Lower leg skin (tissue), 3 donors: ENCODE measurements around the gene SIGLEC11.

Experiments
- POLR2A ChIP-seq, 2 donors: fragments of 450-650 bp; IDR thresholded peaks; one replicate each; pipeline ENCODE4 v1.6.1; 2016 to 2017; ENCODE audit warnings: antibody characterized with exemption in 2 of 2, mild to moderate bottlenecking in 1 of 2, moderate library complexity in 1 of 2
- TF ChIP-seq, protein P1 (sequence below), 3 donors: fragments of 450-650 bp; IDR thresholded peaks; one replicate each; pipeline ENCODE4 v1.5.1; 2016; ENCODE audit warnings: antibody characterized with exemption in 3 of 3, mild to moderate bottlenecking in 3 of 3, moderate library complexity in 2 of 3

DNA sequence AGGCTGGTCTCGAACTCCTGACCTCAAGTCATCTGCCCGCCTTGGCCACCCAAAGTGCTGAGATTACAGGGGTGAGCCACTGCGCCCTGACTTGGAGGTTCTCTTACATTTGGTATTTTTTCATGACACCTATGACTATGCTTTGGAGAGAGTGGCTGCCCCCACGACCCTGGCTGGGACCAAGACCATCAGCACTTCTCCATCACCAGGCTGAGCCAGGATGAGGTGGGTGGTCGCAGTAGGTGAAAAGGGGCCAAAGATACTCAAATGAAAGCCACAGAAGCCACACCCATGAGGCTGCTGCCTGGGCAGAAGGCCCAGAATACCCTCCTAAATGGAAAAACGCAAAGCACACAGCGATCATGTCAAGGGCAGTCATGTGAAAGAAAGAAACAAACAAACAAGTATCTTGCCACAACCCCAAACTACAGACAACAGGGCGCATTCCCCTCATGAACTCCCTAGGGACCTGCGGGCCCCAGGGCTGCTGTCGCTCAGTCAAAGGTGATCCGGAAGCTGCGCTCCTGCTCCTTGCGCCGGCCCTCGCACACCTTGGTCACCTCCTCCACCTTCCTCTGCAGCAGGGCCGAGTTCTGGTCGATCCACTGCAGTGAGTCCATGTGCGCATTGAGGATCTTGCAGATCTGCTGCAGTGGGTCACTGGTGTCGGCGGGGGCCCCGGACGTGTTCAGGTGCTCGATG lies 53.1 kb downstream of the SIGLEC11 start:
- TF ChIP-seq, protein P1, sequence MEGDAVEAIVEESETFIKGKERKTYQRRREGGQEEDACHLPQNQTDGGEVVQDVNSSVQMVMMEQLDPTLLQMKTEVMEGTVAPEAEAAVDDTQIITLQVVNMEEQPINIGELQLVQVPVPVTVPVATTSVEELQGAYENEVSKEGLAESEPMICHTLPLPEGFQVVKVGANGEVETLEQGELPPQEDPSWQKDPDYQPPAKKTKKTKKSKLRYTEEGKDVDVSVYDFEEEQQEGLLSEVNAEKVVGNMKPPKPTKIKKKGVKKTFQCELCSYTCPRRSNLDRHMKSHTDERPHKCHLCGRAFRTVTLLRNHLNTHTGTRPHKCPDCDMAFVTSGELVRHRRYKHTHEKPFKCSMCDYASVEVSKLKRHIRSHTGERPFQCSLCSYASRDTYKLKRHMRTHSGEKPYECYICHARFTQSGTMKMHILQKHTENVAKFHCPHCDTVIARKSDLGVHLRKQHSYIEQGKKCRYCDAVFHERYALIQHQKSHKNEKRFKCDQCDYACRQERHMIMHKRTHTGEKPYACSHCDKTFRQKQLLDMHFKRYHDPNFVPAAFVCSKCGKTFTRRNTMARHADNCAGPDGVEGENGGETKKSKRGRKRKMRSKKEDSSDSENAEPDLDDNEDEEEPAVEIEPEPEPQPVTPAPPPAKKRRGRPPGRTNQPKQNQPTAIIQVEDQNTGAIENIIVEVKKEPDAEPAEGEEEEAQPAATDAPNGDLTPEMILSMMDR (IDR thresholded peaks at IDR 0.05): no peak
- TF ChIP-seq POLR2A (IDR thresholded peaks at IDR 0.05): no peak
